ENCODE results near the gene CDK10.

The CDK10 gene

DNA sequence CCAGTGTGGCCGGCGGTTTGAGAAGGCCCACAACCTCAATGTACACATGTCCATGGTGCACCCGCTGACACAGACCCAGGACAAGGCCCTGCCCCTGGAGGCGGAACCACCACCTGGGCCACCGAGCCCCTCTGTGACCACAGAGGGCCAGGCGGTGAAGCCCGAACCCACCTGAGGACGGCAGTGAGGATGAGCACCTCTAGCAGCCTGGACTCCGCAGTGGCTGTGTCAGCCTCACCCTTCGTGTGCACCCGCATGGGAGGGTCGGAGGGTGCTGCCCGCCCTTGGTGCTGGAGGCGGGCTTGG is 51.5 kb downstream of the CDK10 start:
- DNase-seq = no peak

DNA sequence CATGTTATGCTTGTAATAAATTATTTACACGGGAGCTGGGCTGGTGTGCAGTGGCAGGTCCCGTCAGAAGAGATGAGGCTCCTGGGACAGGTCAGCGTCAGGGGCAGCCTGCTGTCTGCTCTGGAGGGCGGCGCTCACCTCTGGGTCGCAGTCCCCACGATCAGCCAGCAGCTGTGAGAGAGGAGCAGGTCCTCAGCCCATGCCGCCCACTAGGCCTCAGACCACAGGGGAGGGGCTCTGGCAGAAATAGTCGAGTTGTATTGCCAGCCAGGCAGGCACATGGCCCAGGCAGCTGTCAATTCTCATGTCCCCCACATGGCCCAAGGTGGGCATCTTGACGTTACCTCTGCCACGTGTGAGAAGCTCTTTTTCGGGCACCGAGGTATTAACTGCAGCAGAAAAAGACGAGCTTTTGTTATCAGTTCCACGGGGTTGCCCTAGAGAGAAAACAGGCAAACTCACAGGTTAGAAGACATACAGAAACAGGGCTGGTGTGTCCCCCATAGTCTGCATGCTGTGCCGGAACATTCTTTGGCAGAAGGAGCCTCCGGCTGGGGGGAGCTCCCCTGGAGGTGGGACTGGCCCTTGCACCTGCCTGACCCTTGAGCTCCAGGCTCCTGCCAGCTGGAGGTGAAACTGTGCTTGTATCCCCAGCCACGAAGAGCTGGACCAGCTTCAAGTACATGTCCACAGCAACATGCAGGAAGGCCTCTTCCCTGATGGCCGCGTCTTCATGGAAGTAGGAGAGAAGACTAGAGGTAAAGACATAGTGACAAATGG is 52.2 kb downstream of the CDK10 start:
- no peak for DNase-seq

DNA sequence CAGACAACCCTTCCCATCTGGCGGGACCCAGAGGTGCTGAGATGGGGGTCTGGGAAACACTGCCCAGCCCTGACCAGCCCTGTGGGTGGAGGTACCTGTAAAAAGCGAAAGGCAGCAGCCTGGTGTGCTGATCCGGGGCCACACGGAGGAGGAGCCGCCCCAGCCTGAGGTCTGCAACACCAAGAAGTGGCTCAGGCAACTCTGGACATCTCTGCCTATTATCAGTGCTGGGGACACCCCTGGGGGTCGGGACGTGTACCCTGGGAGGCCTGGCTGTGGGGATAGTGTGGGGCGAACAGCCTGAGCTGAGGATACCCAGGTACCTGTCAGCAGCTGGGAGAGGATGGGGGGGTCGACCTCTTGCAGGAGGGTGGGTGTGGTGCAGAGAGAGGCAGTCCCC is 52.9 kb downstream of the CDK10 start:
- no peak for DNase-seq

DNA sequence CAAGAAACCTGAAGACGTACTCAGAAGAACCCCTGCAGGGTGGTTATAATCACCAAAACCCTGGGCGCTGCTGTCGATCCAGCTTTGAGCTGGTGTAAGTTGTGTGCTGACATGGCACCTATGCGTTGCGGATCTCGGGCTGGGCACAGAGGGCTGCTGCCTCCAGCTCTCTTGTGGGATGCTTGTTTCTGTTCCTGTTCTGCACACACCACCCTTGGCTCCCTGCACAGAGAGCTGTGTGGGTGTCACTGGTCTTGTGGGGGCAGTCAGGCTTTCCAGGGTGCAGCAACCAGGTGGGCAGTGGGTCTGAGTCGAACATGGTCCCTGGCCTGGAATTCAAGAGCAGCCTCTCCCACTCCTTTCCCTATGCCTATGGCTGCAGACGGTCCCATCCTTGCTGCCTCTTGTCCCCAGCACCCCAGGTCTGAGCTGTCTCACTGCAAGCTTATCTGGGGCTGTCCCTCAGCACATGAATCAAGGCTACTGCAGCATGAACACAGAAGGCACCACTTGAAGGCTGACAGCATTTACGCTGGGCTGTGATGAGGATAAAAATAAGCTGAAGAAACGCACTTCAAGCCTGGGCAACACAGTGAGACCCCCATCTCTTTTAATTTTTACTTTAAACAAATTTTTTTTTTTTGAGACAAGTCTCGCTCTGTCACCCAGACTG is 55.0 kb downstream of the CDK10 start:
- no peak for DNase-seq

DNA sequence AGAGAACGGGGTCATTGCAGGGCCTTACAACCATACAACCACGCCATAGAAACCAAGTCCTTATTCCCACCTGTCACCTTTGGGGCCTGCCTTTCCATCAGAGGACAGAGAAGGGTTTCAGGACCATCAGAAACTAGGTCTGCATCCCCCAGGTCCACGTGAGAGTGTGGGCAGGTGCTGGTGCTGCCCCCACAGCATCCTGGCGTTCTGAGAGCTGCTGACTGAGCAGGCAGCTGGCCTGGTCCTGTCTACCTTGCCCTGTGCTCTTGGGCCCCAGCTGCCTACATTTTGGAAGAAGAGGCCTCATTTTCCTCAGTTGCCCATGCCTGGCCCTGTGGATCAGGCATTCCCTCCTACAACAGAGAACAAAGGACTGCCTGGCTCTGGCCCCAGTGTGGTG is 56.5 kb downstream of the CDK10 start:
- DNase-seq = no peak

DNA sequence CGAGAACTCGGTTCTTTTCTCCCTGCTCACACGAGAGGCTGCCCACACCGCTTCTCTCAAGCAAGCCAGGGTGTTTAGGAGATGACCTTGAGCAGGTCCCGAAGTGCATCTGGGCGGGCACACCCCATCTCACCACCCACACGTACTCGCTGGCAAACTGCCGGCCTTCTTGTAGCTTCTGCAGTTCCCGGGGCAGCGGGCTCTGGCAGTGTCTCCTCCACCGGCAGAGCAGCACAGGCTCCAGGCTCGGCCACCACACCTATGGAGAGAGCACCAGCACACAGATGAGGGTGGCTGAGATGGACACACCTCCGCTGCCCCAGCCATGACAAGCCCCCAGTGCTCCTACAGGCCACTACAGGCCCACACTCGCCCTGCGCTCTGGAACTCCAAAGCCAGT is 58.3 kb downstream of the CDK10 start:
- no peak for DNase-seq

Data from NCI-H2171 (cell line).